ENCODE measurements around the gene FAM124A.
A peak's percentile ranks its signal among the peaks of the same experiment; 100 is the strongest.

FAM124A gene

GRCh38 chr13:51331354-51331861 is 109.2 kb downstream of the FAM124A start:
- no peak for TF ChIP-seq MYC (IDR thresholded peaks at IDR 0.05; ENCODE audit: low read depth, low read length)
- no peak for TF ChIP-seq CTCF (IDR thresholded peaks at IDR 0.05; ENCODE audit: low read depth, low read length)
- TF ChIP-seq POLR2A (IDR thresholded peaks at IDR 0.05; ENCODE audit: extremely low read depth, insufficient read length): no peak
- TF ChIP-seq MAX (IDR thresholded peaks at IDR 0.05; ENCODE audit: low read depth, low read length): no peak
- DNase-seq (ENCODE audit: low read depth): peak; percentile 43
- H3K4me3 ChIP-seq (ENCODE audit: low read depth, low read length): no peak overlapping the region

GRCh38 chr13:51332566-51333361 is 110.6 kb downstream of the FAM124A start:
- DNase-seq (ENCODE audit: low read depth): no peak

GRCh38 chr13:51333421-51333820 is 111.2 kb downstream of the FAM124A start:
- H3K4me3 ChIP-seq (ENCODE audit: low read depth, low read length): no peak overlapping the region
- no peak for DNase-seq (ENCODE audit: low read depth)
- TF ChIP-seq MYC (IDR thresholded peaks at IDR 0.05; ENCODE audit: low read depth, low read length): no peak
- no peak for TF ChIP-seq POLR2A (IDR thresholded peaks at IDR 0.05; ENCODE audit: extremely low read depth, insufficient read length)
- no peak for TF ChIP-seq CTCF (IDR thresholded peaks at IDR 0.05; ENCODE audit: low read depth, low read length)
- TF ChIP-seq MAX (IDR thresholded peaks at IDR 0.05; ENCODE audit: low read depth, low read length): no peak

More at GRCh38 chr13:51332566-51333361, 110.6 kb downstream of the FAM124A start:
- TF ChIP-seq CTCF (IDR thresholded peaks at IDR 0.05; ENCODE audit: low read depth, low read length) (no peak), POLR2A (IDR thresholded peaks at IDR 0.05; ENCODE audit: extremely low read depth, insufficient read length) (no peak), MAX (IDR thresholded peaks at IDR 0.05; ENCODE audit: low read depth, low read length) (no peak), MYC (IDR thresholded peaks at IDR 0.05; ENCODE audit: low read depth, low read length) (no peak)
- H3K4me3 ChIP-seq (ENCODE audit: low read depth, low read length): no peak overlapping the region

- TF ChIP-seq POLR2A (IDR thresholded peaks at IDR 0.05; ENCODE audit: extremely low read depth, insufficient read length) (no peak), MYC (IDR thresholded peaks at IDR 0.05; ENCODE audit: low read depth, low read length) (no peak), CTCF (IDR thresholded peaks at IDR 0.05; ENCODE audit: low read depth, low read length) (no peak), MAX (IDR thresholded peaks at IDR 0.05; ENCODE audit: low read depth, low read length) (no peak)
- H3K4me3 ChIP-seq (ENCODE audit: low read depth, low read length): no peak overlapping the region
- no peak for DNase-seq (ENCODE audit: low read depth)
Observed at GRCh38 chr13:51333826-51334225, 111.6 kb downstream of the FAM124A start.
